ENCODE measurements around the gene LSM4. TPM values are rescaled to one million over a fixed set of nuclear protein-coding genes. Genes with fewer than 3 reads are reported as not detected.
A peak's percentile ranks its signal among the peaks of the same experiment; 100 is the strongest.

Gene LSM4
- total and polyA plus RNA-seq, 2 of the 13 experiments (the other 11 are each of a cell fraction or from before 2014, with no cell fraction given) = 65.8 to 166 TPM

GRCh38 chr19:18274781-18275356, 48.0 kb downstream of the LSM4 start:
- peaks cover 2 to 10% of the 10 kb centered on the region in 2 experiments; a peak in 4 of 5 replicates for H3K36me3 ChIP-seq (replicated peaks in 1 of 2; ENCODE audit: control insufficient read depth in 1 of 2, insufficient read depth in 2 of 2, low read length in 2 of 2)
- in situ Hi-C loops (cut with HindIII; ENCODE audit: extremely low pct_ligation_motif_present, low pct_unique_long_range_greater_than_20kb) (loop anchor here (5.0 to 10.0 kb wide), 2 partner anchors 47 to 140 kb away; partner anchors contain the start of genes LSM4 and SSBP4), intact Hi-C loops (cut with micrococcal nuclease; ENCODE audit: unreplicated experiment) (loop anchor here (5.0 kb wide), 1 partner anchor 137 kb away; no protein-coding TSS in a partner anchor)
- H3K27ac ChIP-seq (ENCODE audit: extremely low read length, insufficient read depth, low read length) = peak overlapping the region; percentile 73
- no peaks in the 10 kb centered on the region for H3K27me3 ChIP-seq (ENCODE audit: control insufficient read depth in 1 of 2, insufficient read depth in 2 of 2, low read length in 2 of 2)
- WGBS (ENCODE audit: low lambda C conversion rate) = 14% methylated on average over 5 of the region's 13 CpGs
- no peaks in the 10 kb centered on the region for H3K9me3 ChIP-seq (ENCODE audit: low read length)
- H3K4me2 ChIP-seq (ENCODE audit: low read depth, low read length) = peak overlapping the region; percentile 78
- POLR2A ChIA-PET = interaction anchor here (0.8 to 3.3 kb wide), 16 partner anchors 13 to 114 kb away, joined by 3 to 23 read pairs (median 6); partner anchors contain the start of genes GDF15 and LSM4
- peak overlapping the region in 2 of 3 experiments; percentile 23 to 50; a peak in 3 of 6 replicates for H3K4me3 ChIP-seq (replicated peaks in 1 of 3; ENCODE audit: insufficient read depth in 1 of 3, low read depth in 2 of 3, low read length in 3 of 3)
- BruUV-seq (replicated peaks) = no TSS peak
- peaks cover 66% of the 10 kb centered on the region for H3K4me1 ChIP-seq (ENCODE audit: insufficient read depth, low read length)
- CTCF ChIA-PET (ENCODE audit: low intra/inter-chr PET ratio, low total read pairs) = interaction anchor here (0.7 kb wide), 1 partner anchor 61 kb away, joined by 3 read pairs; no protein-coding TSS in a partner anchor
- peak overlapping the region; percentile 34; the same call in 1 of the 2 replicates for H3K9ac ChIP-seq (ENCODE audit: insufficient read depth, low read depth, low read length)
- peak; percentile 18 for FAIRE-seq
- H2AFZ ChIP-seq (ENCODE audit: low read length) = no peak overlapping the region
- H4K20me1 ChIP-seq (ENCODE audit: insufficient read depth, low read length) = peaks cover 33% of the 10 kb centered on the region
- peak; percentile 84 for ATAC-seq
- peaks cover 17% of the 10 kb centered on the region for H3K79me2 ChIP-seq (ENCODE audit: insufficient read depth, low read length)
- peak; percentile 82 for DNase-seq (ENCODE audit: low spot score)
- TF ChIP-seq ZBTB42 (CRISPR knock-in tag; IDR thresholded peaks at IDR 0.05) (peak; percentile 62), ZNF704 (CRISPR knock-in tag; IDR thresholded peaks at IDR 0.05; ENCODE audit: borderline replicate concordance) (no peak), ZNF446 (CRISPR knock-in tag; IDR thresholded peaks at IDR 0.05) (0 out of 2 replicates have a peak, but pooled peaks have one; percentile 58), PTBP1 (IDR thresholded peaks at IDR 0.05; ENCODE audit: low read depth, low read length, poor library complexity, severe bottlenecking) (peak; percentile 67), PHF21A (CRISPR knock-in tag; IDR thresholded peaks at IDR 0.05) (peak; percentile 92), HNRNPLL (IDR thresholded peaks at IDR 0.05; ENCODE audit: low read depth, low read length, poor library complexity, severe bottlenecking) (peak; percentile 57), ZNF558 (CRISPR knock-in tag; IDR thresholded peaks at IDR 0.05; ENCODE audit: borderline replicate concordance) (peak; percentile 53; the same call in 1 of the 2 replicates), MXD3 (CRISPR knock-in tag; IDR thresholded peaks at IDR 0.05) (no peak), DMTF1 (CRISPR knock-in tag; IDR thresholded peaks at IDR 0.05) (no peak), POLR2AphosphoS2 (IDR thresholded peaks at IDR 0.05; ENCODE audit: low read depth, low read length) (peak; percentile 78; the same call in 1 of the 2 replicates), ZNF232 (CRISPR knock-in tag; IDR thresholded peaks at IDR 0.05; ENCODE audit: borderline replicate concordance) (no peak), ZNF781 (CRISPR knock-in tag; IDR thresholded peaks at IDR 0.05; ENCODE audit: borderline replicate concordance, not compliant biosample characterization) (peak; percentile 82), ZNF281 (CRISPR knock-in tag; IDR thresholded peaks at IDR 0.05; ENCODE audit: borderline replicate concordance) (peak; percentile 35; the same call in 1 of the 2 replicates), ZNF362 (CRISPR knock-in tag; IDR thresholded peaks at IDR 0.05; ENCODE audit: borderline replicate concordance) (0 out of 2 replicates have a peak, but pooled peaks have one; percentile 15)
